Measurements from ENCODE around the gene IQUB.
"Not testable (repeated sequence)": the region's sequence is repeated elsewhere in the genome, so short reads cannot be mapped to it uniquely, and the experiment has no call there.

The IQUB gene

DNA sequence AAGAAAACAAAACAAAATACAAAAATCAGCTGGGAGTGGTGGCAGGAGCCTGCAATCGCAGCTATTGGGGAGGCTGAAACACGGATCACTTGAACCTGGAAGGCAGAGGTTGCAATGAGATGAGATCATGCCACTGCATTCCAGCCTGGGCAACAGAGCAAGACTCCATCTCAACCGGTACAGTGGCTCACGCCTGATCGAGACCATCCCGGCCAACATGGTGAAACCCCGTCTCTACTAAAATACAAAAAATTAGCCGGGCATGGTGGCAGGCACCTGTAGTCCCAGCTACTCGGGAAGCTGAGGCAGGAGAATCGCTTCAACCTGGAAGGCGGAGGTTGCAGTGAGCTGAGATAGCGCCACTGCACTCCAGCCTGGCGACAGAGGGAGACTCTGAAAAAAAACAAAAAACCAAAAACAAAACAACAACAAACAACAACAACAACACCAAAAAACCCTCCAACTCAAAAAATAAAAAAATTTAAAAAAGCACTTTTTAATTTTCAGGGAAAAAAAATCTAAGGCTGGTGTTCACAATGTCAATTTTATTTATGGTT is 4.3 kb downstream of the IQUB start:
- H3K4me3 ChIP-seq (ENCODE audit: low read depth, low read length); in situ Hi-C loops (cut with HindIII; ENCODE audit: low pct_ligation_motif_present, low sequenced_read_pairs); H3K27ac ChIP-seq; DNase-seq; H3K36me3 ChIP-seq (replicated peaks); H3K27me3 ChIP-seq (replicated peaks): not testable (repeated sequence)

DNA sequence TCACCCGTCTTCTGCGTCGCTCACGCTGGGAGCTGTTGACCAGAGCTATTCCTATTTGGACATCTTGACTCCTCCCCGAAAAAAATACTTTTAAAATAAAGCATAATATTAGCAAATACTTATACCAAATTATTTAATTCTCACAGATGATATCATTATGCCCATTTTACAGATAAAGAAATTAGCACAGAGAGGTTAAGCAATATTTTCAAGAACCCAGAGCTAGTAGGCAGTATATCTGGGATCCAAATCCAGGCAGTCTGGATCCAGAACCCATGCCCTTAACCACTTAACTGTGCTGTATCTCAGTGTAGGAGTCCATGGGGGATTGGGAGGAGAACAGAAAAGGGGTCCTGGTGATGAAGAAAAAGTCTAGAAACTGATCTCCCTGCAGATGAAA is 6.1 kb downstream of the IQUB start:
- in situ Hi-C loops (cut with HindIII; ENCODE audit: low pct_ligation_motif_present, low sequenced_read_pairs): no loop called here

DNA sequence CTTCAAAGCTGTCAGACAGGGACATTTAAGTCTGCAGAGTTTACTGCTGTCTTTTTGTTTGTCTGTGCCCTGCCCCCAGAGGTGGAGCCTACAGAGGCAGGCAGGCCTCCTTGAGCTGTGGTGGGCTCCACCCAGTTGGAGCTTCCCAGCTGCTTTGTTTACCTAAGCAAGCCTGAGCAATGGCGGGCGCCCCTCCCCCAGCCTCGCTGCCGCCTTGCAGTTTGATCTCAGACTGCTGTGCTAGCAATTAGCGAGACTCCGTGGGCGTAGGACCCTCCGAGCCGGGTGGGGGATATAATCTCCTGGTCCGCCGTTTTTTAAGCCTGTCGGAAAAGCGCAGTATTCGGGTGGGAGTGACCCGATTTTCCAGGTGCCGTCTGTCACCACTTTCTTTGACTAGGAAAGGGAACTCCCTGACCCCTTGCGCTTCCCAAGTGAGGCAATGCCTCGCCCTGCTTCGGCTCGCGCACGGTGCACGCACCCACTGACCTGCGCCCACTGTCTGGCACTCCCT is 6.6 kb downstream of the IQUB start:
- H3K36me3 ChIP-seq (replicated peaks); DNase-seq; in situ Hi-C loops (cut with HindIII; ENCODE audit: low pct_ligation_motif_present, low sequenced_read_pairs); H3K27me3 ChIP-seq (replicated peaks); H3K4me3 ChIP-seq (ENCODE audit: low read depth, low read length); H3K27ac ChIP-seq: not testable (repeated sequence)

More for the DNA sequence above, 6.1 kb downstream of the IQUB start:
- H3K4me3 ChIP-seq (ENCODE audit: low read depth, low read length): no peak overlapping the region
- DNase-seq: no peak
- no peaks in the 10 kb centered on the region for H3K27me3 ChIP-seq (replicated peaks)
- TF ChIP-seq, protein P1, sequence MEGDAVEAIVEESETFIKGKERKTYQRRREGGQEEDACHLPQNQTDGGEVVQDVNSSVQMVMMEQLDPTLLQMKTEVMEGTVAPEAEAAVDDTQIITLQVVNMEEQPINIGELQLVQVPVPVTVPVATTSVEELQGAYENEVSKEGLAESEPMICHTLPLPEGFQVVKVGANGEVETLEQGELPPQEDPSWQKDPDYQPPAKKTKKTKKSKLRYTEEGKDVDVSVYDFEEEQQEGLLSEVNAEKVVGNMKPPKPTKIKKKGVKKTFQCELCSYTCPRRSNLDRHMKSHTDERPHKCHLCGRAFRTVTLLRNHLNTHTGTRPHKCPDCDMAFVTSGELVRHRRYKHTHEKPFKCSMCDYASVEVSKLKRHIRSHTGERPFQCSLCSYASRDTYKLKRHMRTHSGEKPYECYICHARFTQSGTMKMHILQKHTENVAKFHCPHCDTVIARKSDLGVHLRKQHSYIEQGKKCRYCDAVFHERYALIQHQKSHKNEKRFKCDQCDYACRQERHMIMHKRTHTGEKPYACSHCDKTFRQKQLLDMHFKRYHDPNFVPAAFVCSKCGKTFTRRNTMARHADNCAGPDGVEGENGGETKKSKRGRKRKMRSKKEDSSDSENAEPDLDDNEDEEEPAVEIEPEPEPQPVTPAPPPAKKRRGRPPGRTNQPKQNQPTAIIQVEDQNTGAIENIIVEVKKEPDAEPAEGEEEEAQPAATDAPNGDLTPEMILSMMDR (IDR thresholded peaks at IDR 0.05; ENCODE audit: low read depth, low read length, missing control alignments): no peak
- H3K36me3 ChIP-seq (replicated peaks): no peaks in the 10 kb centered on the region
- no peak overlapping the region for H3K27ac ChIP-seq

DNA sequence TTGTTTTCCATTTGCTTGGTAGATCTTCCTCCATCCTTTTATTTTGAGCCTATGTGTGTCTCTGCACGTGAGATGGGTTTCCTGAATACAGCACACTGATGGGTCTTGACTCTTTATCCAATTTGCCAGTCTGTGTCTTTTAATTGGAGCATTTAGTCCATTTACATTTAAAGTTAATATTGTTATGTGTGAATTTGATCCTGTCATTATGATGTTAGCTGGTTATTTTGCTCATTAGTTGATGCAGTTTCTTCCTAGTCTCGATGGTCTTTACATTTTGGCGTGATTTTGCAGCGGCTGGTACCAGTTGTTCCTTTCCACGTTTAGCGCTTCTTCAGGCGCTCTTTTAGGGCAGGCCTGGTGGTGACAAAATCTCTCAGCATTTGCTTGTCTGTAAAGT is 7.9 kb downstream of the IQUB start:
- in situ Hi-C loops (cut with HindIII; ENCODE audit: low pct_ligation_motif_present, low sequenced_read_pairs): not testable (repeated sequence)

DNA sequence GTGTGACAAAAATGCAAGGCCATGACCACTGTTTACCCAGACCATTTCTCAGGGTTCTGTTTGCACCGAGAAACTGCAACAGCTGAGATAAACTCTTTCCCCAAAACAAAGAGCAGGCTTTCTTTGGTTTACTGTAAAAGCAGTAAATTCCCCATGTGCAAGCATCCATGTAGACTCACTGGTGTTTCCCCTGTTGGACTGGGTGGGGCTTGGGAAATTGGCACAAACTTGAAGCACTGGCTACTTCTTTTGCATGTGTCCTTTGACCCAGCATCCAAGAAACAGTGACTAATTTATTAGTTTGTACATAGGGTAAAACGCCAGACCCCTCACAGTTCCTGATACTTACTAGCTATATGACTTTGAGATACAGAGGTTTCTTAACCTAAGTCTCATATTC is 12.3 kb downstream of the IQUB start:
- TF ChIP-seq, protein P1 (IDR thresholded peaks at IDR 0.05; ENCODE audit: low read depth, low read length, missing control alignments): no peak

More for the DNA sequence above, 7.9 kb downstream of the IQUB start:
- H3K27ac ChIP-seq; H3K4me3 ChIP-seq (ENCODE audit: low read depth, low read length); DNase-seq; H3K36me3 ChIP-seq (replicated peaks); H3K27me3 ChIP-seq (replicated peaks): not testable (repeated sequence)

DNA sequence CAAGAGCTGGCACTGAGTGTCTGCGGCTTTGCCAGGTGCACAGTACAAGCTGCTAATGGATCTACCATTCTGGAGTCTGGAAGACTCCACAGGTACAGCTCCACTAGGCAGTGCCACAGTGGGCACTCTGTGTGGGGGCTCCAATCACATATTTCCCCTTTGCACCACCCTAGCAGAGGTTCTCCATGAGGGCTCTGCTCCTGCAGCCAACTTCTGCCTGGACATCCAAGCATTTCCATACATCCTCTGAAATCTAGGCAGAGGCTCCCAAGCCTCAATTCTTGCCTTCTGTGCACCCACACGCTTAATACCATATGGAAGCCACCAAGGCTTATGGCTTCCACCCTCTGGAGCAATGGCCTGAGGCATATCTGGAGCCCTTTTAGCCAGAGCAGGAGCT is 29.2 kb downstream of the IQUB start:
- H3K27me3 ChIP-seq (replicated peaks): no peaks in the 10 kb centered on the region
- H3K4me3 ChIP-seq (ENCODE audit: low read depth, low read length): no peak overlapping the region
- TF ChIP-seq, protein P1 (IDR thresholded peaks at IDR 0.05; ENCODE audit: low read depth, low read length, missing control alignments): no peak
- H3K36me3 ChIP-seq (replicated peaks): no peaks in the 10 kb centered on the region
- no peak overlapping the region for H3K27ac ChIP-seq
- in situ Hi-C loops (cut with HindIII; ENCODE audit: low pct_ligation_motif_present, low sequenced_read_pairs): no loop called here
- DNase-seq: no peak

More for the DNA sequence above, 12.3 kb downstream of the IQUB start:
- in situ Hi-C loops (cut with HindIII; ENCODE audit: low pct_ligation_motif_present, low sequenced_read_pairs): no loop called here
- H3K4me3 ChIP-seq (ENCODE audit: low read depth, low read length): no peak overlapping the region
- H3K27me3 ChIP-seq (replicated peaks): no peaks in the 10 kb centered on the region
- H3K27ac ChIP-seq: no peak overlapping the region
- no peak for DNase-seq
- H3K36me3 ChIP-seq (replicated peaks): no peaks in the 10 kb centered on the region

DNA sequence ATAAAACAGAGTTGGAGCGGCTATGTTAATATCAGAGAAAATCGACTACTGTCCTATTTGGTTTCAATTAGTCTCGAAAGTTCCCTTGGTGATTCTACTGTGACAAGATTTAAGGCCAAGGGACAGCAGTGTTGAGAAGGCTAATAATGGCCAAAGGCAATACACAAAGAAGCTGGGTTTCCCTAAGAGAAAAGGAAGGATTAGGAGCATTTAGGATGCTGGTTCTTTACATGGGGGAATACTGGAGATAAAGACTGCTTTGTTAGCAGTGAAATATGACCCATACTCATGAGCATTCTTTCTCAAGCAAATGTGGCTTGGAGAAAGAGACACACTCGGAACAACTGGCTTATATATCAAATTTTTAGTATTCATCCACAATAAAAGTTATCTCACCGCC is 32.2 kb downstream of the IQUB start:
- Histone ChIP-seq H3K27ac (no peak overlapping the region), H3K4me3 (ENCODE audit: low read depth, low read length) (no peak overlapping the region), H3K36me3 (replicated peaks) (no peaks in the 10 kb centered on the region), H3K27me3 (replicated peaks) (no peaks in the 10 kb centered on the region)
- no peak for DNase-seq
- TF ChIP-seq, protein P1 (IDR thresholded peaks at IDR 0.05; ENCODE audit: low read depth, low read length, missing control alignments): no peak
- in situ Hi-C loops (cut with HindIII; ENCODE audit: low pct_ligation_motif_present, low sequenced_read_pairs): no loop called here

Measured in brain microvascular endothelial cell (primary cell).